ENCODE measurements around the gene MAP4K5. TPM values are rescaled to one million over a fixed set of nuclear protein-coding genes. Genes with fewer than 3 reads are reported as not detected.

Gene MAP4K5
- total and polyA plus RNA-seq, 2 of the 13 experiments (the other 11 are each of a cell fraction or from before 2014, with no cell fraction given), result 12.7 to 23.9 TPM

- TF ChIP-seq ZNF563 (CRISPR knock-in tag; IDR thresholded peaks at IDR 0.05) (peak; percentile 78; the same call in 1 of the 2 replicates), ZNF549 (CRISPR knock-in tag; IDR thresholded peaks at IDR 0.05) (no peak), KDM5A (IDR thresholded peaks at IDR 0.05; ENCODE audit: borderline replicate concordance, low read length) (no peak), ZNF709 (CRISPR knock-in tag; IDR thresholded peaks at IDR 0.05) (peak; percentile 41; the same call in 1 of the 2 replicates), MAFK (conservative IDR thresholded peaks at IDR 0.05 in 1 of 2, IDR thresholded peaks at IDR 0.05 in 1 of 2; ENCODE audit: low read length in 2 of 2) (no peak), HNRNPLL (IDR thresholded peaks at IDR 0.05; ENCODE audit: low read depth, low read length, poor library complexity, severe bottlenecking) (peak; percentile 13), RFX1 (IDR thresholded peaks at IDR 0.05) (no peak), ZNF724P (CRISPR knock-in tag; IDR thresholded peaks at IDR 0.05; ENCODE audit: borderline replicate concordance) (peak; percentile 85; the same call in 1 of the 2 replicates), ARID3A (IDR thresholded peaks at IDR 0.05; ENCODE audit: low read depth, low read length) (no peak), ZNF607 (CRISPR knock-in tag; IDR thresholded peaks at IDR 0.05; ENCODE audit: borderline replicate concordance) (0 out of 2 replicates have a peak, but pooled peaks have one; percentile 54), FOSL2 (CRISPR knock-in tag; IDR thresholded peaks at IDR 0.05) (peak; percentile 7; the same call in 1 of the 2 replicates), ZFAT (CRISPR knock-in tag; conservative IDR thresholded peaks at IDR 0.05) (0 out of 2 replicates have a peak, but pooled peaks have one; percentile 36), KAT8 (CRISPR knock-in tag; IDR thresholded peaks at IDR 0.05) (no peak), FOXA3 (CRISPR knock-in tag; IDR thresholded peaks at IDR 0.05) (no peak), HOXA3 (CRISPR knock-in tag; IDR thresholded peaks at IDR 0.05) (no peak), MIER2 (CRISPR knock-in tag; IDR thresholded peaks at IDR 0.05) (no peak), ZNF256 (CRISPR knock-in tag; conservative IDR thresholded peaks at IDR 0.05) (no peak), ZC3H13 (CRISPR knock-in tag; IDR thresholded peaks at IDR 0.05) (no peak; the same call in 1 of the 2 replicates), NFKB2 (CRISPR knock-in tag; IDR thresholded peaks at IDR 0.05; ENCODE audit: borderline replicate concordance) (peak; percentile 3; the same call in 1 of the 2 replicates)
- TF ChIP-seq, protein P1, sequence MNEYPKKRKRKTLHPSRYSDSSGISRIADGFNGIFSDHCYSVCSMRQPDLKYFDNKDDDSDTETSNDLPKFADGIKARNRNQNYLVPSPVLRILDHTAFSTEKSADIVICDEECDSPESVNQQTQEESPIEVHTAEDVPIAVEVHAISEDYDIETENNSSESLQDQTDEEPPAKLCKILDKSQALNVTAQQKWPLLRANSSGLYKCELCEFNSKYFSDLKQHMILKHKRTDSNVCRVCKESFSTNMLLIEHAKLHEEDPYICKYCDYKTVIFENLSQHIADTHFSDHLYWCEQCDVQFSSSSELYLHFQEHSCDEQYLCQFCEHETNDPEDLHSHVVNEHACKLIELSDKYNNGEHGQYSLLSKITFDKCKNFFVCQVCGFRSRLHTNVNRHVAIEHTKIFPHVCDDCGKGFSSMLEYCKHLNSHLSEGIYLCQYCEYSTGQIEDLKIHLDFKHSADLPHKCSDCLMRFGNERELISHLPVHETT (CRISPR knock-in tag; conservative IDR thresholded peaks at IDR 0.05), result no peak
- TF ChIP-seq, protein P2, sequence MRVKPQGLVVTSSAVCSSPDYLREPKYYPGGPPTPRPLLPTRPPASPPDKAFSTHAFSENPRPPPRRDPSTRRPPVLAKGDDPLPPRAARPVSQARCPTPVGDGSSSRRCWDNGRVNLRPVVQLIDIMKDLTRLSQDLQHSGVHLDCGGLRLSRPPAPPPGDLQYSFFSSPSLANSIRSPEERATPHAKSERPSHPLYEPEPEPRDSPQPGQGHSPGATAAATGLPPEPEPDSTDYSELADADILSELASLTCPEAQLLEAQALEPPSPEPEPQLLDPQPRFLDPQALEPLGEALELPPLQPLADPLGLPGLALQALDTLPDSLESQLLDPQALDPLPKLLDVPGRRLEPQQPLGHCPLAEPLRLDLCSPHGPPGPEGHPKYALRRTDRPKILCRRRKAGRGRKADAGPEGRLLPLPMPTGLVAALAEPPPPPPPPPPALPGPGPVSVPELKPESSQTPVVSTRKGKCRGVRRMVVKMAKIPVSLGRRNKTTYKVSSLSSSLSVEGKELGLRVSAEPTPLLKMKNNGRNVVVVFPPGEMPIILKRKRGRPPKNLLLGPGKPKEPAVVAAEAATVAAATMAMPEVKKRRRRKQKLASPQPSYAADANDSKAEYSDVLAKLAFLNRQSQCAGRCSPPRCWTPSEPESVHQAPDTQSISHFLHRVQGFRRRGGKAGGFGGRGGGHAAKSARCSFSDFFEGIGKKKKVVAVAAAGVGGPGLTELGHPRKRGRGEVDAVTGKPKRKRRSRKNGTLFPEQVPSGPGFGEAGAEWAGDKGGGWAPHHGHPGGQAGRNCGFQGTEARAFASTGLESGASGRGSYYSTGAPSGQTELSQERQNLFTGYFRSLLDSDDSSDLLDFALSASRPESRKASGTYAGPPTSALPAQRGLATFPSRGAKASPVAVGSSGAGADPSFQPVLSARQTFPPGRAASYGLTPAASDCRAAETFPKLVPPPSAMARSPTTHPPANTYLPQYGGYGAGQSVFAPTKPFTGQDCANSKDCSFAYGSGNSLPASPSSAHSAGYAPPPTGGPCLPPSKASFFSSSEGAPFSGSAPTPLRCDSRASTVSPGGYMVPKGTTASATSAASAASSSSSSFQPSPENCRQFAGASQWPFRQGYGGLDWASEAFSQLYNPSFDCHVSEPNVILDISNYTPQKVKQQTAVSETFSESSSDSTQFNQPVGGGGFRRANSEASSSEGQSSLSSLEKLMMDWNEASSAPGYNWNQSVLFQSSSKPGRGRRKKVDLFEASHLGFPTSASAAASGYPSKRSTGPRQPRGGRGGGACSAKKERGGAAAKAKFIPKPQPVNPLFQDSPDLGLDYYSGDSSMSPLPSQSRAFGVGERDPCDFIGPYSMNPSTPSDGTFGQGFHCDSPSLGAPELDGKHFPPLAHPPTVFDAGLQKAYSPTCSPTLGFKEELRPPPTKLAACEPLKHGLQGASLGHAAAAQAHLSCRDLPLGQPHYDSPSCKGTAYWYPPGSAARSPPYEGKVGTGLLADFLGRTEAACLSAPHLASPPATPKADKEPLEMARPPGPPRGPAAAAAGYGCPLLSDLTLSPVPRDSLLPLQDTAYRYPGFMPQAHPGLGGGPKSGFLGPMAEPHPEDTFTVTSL (CRISPR knock-in tag; IDR thresholded peaks at IDR 0.05; ENCODE audit: borderline replicate concordance), result peak; percentile 18; the same call in 1 of the 2 replicates
These were observed 521 bp downstream of the MAP4K5 start (continued) for GRCh38 chr14:50531595-50532501.
